Inflammatory macrophage (primary cell): Measurements from ENCODE around the gene RGS9.
A peak's percentile ranks its signal among the peaks of the same experiment; 100 is the strongest.

ENCODE experiments used
- DNase-seq, 2 donors: peaks; one replicate each; pipeline ENCODE4 v3.0.0-alpha.2; 2020 to 2022

Gene RGS9

GRCh38 chr17:65219124-65219523, 82.0 kb downstream of the RGS9 start:
- DNase-seq, result no peak

GRCh38 chr17:65219707-65220106, 82.5 kb downstream of the RGS9 start:
- no peak for DNase-seq

GRCh38 chr17:65220732-65221131, 83.6 kb downstream of the RGS9 start:
- DNase-seq, result no peak

- DNase-seq, result no peak
Measured at GRCh38 chr17:65222214-65222738, 85.1 kb downstream of the RGS9 start.

GRCh38 chr17:65225061-65225460, 87.9 kb downstream of the RGS9 start:
- no peak for DNase-seq

- no peak for DNase-seq
Measured at GRCh38 chr17:65226227-65226626, 89.1 kb downstream of the RGS9 start.

- DNase-seq, result no peak
Measured at GRCh38 chr17:65227637-65228036, 90.5 kb downstream of the RGS9 start.

GRCh38 chr17:65228287-65228686, 91.1 kb downstream of the RGS9 start:
- no peak for DNase-seq

- DNase-seq, result peak in 1 of 2 donors; percentile 12
Measured at GRCh38 chr17:65228734-65229620, 91.8 kb downstream of the RGS9 start.

- DNase-seq, result no peak
Measured at GRCh38 chr17:65229621-65229995, 92.4 kb downstream of the RGS9 start.

GRCh38 chr17:65230040-65230439, 92.9 kb downstream of the RGS9 start:
- no peak for DNase-seq

GRCh38 chr17:65231086-65231485, 93.9 kb downstream of the RGS9 start:
- DNase-seq, result no peak

- DNase-seq, result peak; percentile 47 to 48
Measured at GRCh38 chr17:65231662-65232335, 94.6 kb downstream of the RGS9 start.

- DNase-seq, result no peak
Measured at GRCh38 chr17:65235284-65235683, 98.1 kb downstream of the RGS9 start.

- no peak for DNase-seq
Measured at GRCh38 chr17:65236321-65236720, 99.2 kb downstream of the RGS9 start.

- DNase-seq, result no peak
Measured at GRCh38 chr17:65243838-65244625, 106.9 kb downstream of the RGS9 start.

- no peak for DNase-seq
Measured at GRCh38 chr17:65246252-65246651, 109.1 kb downstream of the RGS9 start.

GRCh38 chr17:65249774-65250173, 112.6 kb downstream of the RGS9 start:
- no peak for DNase-seq

- DNase-seq, result no peak
Measured at GRCh38 chr17:65254166-65254565, 117.0 kb downstream of the RGS9 start.

- no peak for DNase-seq
Measured at GRCh38 chr17:65259281-65259680, 122.1 kb downstream of the RGS9 start.

GRCh38 chr17:65259696-65260485, 122.7 kb downstream of the RGS9 start:
- no peak for DNase-seq

- no peak for DNase-seq
Measured at GRCh38 chr17:65260626-65261025, 123.5 kb downstream of the RGS9 start.
